Neural crest cell (in vitro differentiated cells): ENCODE results near the gene EIF4B. TPM values are rescaled to one million over a fixed set of nuclear protein-coding genes. Genes with fewer than 3 reads are reported as not detected.

ENCODE experiments used
- DNase-seq: peaks from one replicate; pipeline ENCODE4 v3.0.0; 2021; ENCODE audit warnings: low read depth, mixed read lengths, low spot score
- H3K27ac Mint-ChIP-seq: one replicate; pipeline ENCODE4 v1.8.0; 2021; ENCODE audit warnings: mild to moderate bottlenecking, mixed read lengths; ENCODE audit not compliant: unreplicated experiment
- H3K27me3 Mint-ChIP-seq: 2 replicates; pipeline ENCODE4 v1.8.0; 2021; ENCODE audit warnings: low read depth, mild to moderate bottlenecking, mixed read lengths
- H3K36me3 Mint-ChIP-seq: 2 replicates; pipeline ENCODE4 v1.8.0; 2021; ENCODE audit warnings: low read depth, mild to moderate bottlenecking, mixed read lengths
- H3K4me1 Mint-ChIP-seq: 2 replicates; pipeline ENCODE4 v1.8.0; 2021; ENCODE audit warnings: mixed read lengths
- H3K4me3 Mint-ChIP-seq: one replicate; pipeline ENCODE4 v1.8.0; 2021; ENCODE audit warnings: mild to moderate bottlenecking, mixed read lengths
- H3K9me3 Mint-ChIP-seq: 2 replicates; pipeline ENCODE4 v1.8.0; 2021; ENCODE audit warnings: mixed read lengths
- total RNA-seq: library from RNA; stranded (reverse); gene quantifications from 2 replicates; pipeline ENCODE4 v1.2.1, GENCODE V29; 2021
- TF ChIP-seq, protein P1 (sequence below): fragments of 200-600 bp; sonication (generic); conservative IDR thresholded peaks from 2 replicates; pipeline ENCODE4 v1.5.0; 2021; ENCODE audit warnings: antibody characterized with exemption, mild to moderate bottlenecking

EIF4B gene
- total RNA-seq, 1 donor from 2014 or later: 514 TPM

GRCh38 chr12:52969166-52969795 is 37.0 kb upstream of the EIF4B start:
- TF ChIP-seq, protein P1, sequence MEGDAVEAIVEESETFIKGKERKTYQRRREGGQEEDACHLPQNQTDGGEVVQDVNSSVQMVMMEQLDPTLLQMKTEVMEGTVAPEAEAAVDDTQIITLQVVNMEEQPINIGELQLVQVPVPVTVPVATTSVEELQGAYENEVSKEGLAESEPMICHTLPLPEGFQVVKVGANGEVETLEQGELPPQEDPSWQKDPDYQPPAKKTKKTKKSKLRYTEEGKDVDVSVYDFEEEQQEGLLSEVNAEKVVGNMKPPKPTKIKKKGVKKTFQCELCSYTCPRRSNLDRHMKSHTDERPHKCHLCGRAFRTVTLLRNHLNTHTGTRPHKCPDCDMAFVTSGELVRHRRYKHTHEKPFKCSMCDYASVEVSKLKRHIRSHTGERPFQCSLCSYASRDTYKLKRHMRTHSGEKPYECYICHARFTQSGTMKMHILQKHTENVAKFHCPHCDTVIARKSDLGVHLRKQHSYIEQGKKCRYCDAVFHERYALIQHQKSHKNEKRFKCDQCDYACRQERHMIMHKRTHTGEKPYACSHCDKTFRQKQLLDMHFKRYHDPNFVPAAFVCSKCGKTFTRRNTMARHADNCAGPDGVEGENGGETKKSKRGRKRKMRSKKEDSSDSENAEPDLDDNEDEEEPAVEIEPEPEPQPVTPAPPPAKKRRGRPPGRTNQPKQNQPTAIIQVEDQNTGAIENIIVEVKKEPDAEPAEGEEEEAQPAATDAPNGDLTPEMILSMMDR: no peak
- H3K9me3 Mint-ChIP-seq: no peaks in the 10 kb centered on the region
- H3K4me1 Mint-ChIP-seq: peaks cover 16% of the 10 kb centered on the region
- no peak for DNase-seq
- H3K27me3 Mint-ChIP-seq: peaks cover 2% of the 10 kb centered on the region
- no peaks in the 10 kb centered on the region for H3K36me3 Mint-ChIP-seq
- no peak overlapping the region for H3K4me3 Mint-ChIP-seq
- no peak overlapping the region for H3K27ac Mint-ChIP-seq

DNA sequence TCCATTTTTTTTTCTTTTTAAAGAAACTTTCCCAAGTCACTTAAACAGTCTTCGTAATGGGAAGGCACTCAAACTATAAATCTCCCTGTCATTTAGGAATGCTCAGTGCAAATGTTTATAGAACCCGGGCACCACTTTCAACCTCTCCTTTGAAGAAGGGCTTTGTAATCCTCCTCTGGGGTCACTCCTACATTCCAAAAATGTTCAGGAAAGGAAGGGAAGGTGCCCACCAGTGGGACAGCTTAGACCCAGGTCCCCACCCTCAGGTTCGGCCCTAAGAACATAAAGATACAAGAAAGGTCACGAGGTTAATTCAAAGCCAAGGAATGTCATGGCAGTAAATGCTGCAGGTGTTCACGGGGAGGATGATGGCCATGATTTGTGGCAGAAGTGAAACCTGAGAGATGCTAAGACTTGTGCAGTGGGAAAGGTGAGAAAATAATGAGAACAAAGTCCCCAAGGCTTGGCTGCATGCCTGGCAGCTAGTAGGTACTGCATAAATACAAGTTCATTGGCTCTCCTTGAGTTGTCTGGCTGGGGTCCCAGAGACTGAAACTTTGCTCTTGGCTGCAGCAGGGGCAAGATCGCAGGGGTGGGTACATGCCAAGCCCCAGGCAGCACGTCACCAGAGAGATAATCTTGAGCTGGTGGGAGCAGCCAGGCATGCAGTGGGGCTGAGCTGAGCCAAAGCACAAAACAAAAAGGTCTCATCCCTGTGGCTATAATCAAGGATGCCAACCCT is 36.3 kb upstream of the EIF4B start:
- H3K27me3 Mint-ChIP-seq: peaks cover 2% of the 10 kb centered on the region
- peaks cover 22% of the 10 kb centered on the region for H3K4me1 Mint-ChIP-seq
- no peak overlapping the region for H3K27ac Mint-ChIP-seq

DNA sequence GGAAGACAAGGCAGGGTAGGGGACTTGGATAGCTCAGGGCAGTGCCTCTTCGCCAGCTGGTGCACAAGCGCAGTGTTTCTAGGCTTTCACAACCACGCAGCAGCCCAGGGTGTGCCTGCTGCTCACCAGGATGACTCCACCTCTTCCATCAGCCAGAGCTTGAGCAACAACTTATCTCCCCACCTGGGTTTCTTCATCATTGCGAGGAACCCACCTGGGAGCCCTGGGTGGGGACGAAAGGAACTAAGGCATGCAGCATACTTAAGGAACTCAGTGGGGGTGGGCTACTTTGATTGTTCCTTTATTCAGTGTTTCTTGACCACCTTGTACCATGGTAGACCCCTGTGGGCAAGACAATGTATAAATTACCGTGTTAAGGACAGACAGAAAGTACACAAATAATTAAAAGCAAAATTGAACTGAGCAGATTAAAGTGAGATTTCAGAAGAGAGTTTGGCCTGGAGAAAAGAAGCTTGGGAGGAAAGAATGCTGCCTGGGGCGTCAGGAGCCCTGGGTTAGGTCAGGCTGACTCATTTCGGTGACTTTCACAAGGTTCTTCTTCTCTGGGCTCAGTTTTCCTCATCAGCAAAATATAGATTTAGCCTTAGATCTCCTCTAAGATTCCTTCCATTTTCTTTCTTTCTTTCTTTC is 34.5 kb upstream of the EIF4B start:
- TF ChIP-seq, protein P1: no peak
- no peak overlapping the region for H3K27ac Mint-ChIP-seq
- peaks cover 5% of the 10 kb centered on the region for H3K27me3 Mint-ChIP-seq
- no peaks in the 10 kb centered on the region for H3K36me3 Mint-ChIP-seq
- H3K4me3 Mint-ChIP-seq: no peak overlapping the region
- peaks cover 35% of the 10 kb centered on the region for H3K4me1 Mint-ChIP-seq
- no peaks in the 10 kb centered on the region for H3K9me3 Mint-ChIP-seq
- no peak for DNase-seq

More for the DNA sequence above, 36.3 kb upstream of the EIF4B start:
- DNase-seq: no peak
- H3K4me3 Mint-ChIP-seq: no peak overlapping the region
- no peaks in the 10 kb centered on the region for H3K9me3 Mint-ChIP-seq
- TF ChIP-seq, protein P1: no peak
- H3K36me3 Mint-ChIP-seq: no peaks in the 10 kb centered on the region

DNA sequence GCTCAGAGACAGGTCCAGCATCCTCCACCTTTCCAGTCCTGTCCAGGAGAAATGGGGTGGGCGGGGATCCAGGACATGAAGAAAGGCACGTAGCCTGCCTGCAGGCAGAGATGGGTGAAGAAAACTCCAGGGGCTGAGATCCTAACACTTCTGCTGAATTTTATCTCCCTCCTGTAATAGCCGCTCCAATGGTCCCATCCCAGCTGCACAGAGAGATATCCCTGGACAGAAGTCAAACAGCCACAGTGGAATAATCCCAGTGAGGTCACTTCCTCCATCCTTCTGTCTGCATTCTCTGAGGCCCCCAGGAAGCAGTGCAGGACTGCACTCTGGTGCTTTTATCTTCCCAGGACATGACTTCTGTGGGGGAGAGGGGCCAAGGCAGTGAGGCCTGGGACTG is 31.1 kb upstream of the EIF4B start:
- peaks cover 3% of the 10 kb centered on the region for H3K27me3 Mint-ChIP-seq
- peak overlapping the region; percentile 57 for H3K27ac Mint-ChIP-seq
- H3K36me3 Mint-ChIP-seq: no peaks in the 10 kb centered on the region
- TF ChIP-seq, protein P1: no peak
- DNase-seq: no peak
- H3K9me3 Mint-ChIP-seq: no peaks in the 10 kb centered on the region
- H3K4me1 Mint-ChIP-seq: peaks cover 36% of the 10 kb centered on the region
- no peak overlapping the region for H3K4me3 Mint-ChIP-seq

DNA sequence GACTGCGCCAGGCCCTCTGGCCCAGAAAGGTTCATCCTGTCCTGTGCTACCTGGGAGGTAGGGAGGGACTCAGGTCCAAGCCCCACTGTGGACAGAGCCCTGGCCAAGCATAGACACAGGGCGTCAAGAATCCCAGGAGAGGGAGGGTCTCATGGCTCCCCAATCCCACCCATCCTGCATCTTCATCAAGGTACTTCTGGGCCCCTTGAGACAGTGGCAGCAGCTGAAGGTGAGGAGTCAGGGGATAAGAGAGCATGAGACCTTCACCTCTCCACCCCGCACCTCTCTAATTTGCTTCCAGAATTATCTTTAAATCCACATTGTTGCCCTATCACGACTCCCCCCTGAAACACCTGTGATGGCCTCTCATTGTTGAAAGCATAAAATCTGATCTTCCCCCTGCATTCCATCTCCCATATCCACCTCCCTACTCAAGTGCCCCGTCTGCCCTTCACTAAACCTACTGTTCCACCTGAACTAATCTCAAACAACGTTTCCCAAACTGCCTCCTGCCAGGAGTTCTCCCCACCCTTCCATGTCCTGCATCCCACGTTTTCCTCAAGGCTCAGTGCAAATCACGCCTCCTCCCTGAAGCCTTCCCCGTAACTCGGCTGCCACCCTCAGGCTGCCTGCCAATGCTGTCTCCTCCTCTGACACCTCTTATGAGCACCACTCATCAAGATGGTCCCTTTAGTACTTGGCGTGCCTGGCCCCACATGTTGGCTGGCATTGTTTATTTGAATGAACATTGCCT is 30.3 kb upstream of the EIF4B start:
- no peak for DNase-seq
- Mint-ChIP-seq H3K27ac (no peak overlapping the region), H3K4me1 (peaks cover 41% of the 10 kb centered on the region), H3K36me3 (no peaks in the 10 kb centered on the region), H3K9me3 (no peaks in the 10 kb centered on the region), H3K27me3 (peaks cover 3% of the 10 kb centered on the region), H3K4me3 (no peak overlapping the region)
- TF ChIP-seq, protein P1: no peak
